NAMALWA (cell line): ENCODE data around the gene SH2D3C.
"Not testable (repeated sequence)": the region's sequence is repeated elsewhere in the genome, so short reads cannot be mapped to it uniquely, and the experiment has no call there.

Source experiments
- DNase-seq: peaks from one replicate; pipeline ENCODE4 v3.0.0-alpha.2; 2015; ENCODE audit warnings: low spot score

SH2D3C gene

GRCh38 chr9:127763918-127764384, 14.5 kb downstream of the SH2D3C start:
- peak; percentile 50 for DNase-seq

GRCh38 chr9:127762111-127762676, 16.3 kb downstream of the SH2D3C start:
- DNase-seq: no peak

GRCh38 chr9:127761491-127761956, 16.9 kb downstream of the SH2D3C start:
- DNase-seq: no peak

- no peak for DNase-seq
Measured at GRCh38 chr9:127761061-127761460, 17.4 kb downstream of the SH2D3C start.

GRCh38 chr9:127758843-127759242, 19.6 kb downstream of the SH2D3C start:
- no peak for DNase-seq

GRCh38 chr9:127756776-127757175, 21.7 kb downstream of the SH2D3C start:
- DNase-seq: not testable (repeated sequence)

- no peak for DNase-seq
Measured at GRCh38 chr9:127756233-127756632, 22.2 kb downstream of the SH2D3C start.

GRCh38 chr9:127755061-127756060, 23.1 kb downstream of the SH2D3C start:
- no peak for DNase-seq

- DNase-seq: no peak
Measured at GRCh38 chr9:127754099-127755060, 24.1 kb downstream of the SH2D3C start.

- no peak for DNase-seq
Measured at GRCh38 chr9:127753622-127754021, 24.8 kb downstream of the SH2D3C start.

- DNase-seq: no peak
Measured at GRCh38 chr9:127753148-127753547, 25.3 kb downstream of the SH2D3C start.

- DNase-seq: no peak
Measured at GRCh38 chr9:127751269-127752054, 27.0 kb downstream of the SH2D3C start.

- no peak for DNase-seq
Measured at GRCh38 chr9:127749090-127749787, 29.2 kb downstream of the SH2D3C start.

- no peak for DNase-seq
Measured at GRCh38 chr9:127746959-127747569, 31.4 kb downstream of the SH2D3C start.

- no peak for DNase-seq
Measured at GRCh38 chr9:127744398-127745110, 33.9 kb downstream of the SH2D3C start.

- DNase-seq: peak; percentile 42
Measured at GRCh38 chr9:127742435-127743088, 35.9 kb downstream of the SH2D3C start.

GRCh38 chr9:127741831-127742434, 36.5 kb downstream of the SH2D3C start:
- no peak for DNase-seq

GRCh38 chr9:127739614-127740330, 38.7 kb downstream of the SH2D3C start:
- DNase-seq: no peak
